Glutamatergic neuron (in vitro differentiated cells): ENCODE measurements around the gene C10orf62. TPM values are rescaled to one million over a fixed set of nuclear protein-coding genes. Genes with fewer than 3 reads are reported as not detected.

Experiments used
- DNase-seq: peaks from one replicate; pipeline ENCODE4 v3.0.0; 2022
- H3K27ac Mint-ChIP-seq: one replicate; pipeline ENCODE4 v1.8.0; 2020; ENCODE audit warnings: mild to moderate bottlenecking, mixed read lengths, inconsistent platforms; ENCODE audit not compliant: unreplicated experiment
- H3K27me3 Mint-ChIP-seq: one replicate; pipeline ENCODE4 v1.8.0; 2020; ENCODE audit warnings: mild to moderate bottlenecking, moderate library complexity, mixed read lengths, inconsistent platforms; ENCODE audit not compliant: unreplicated experiment
- H3K36me3 Mint-ChIP-seq: one replicate; pipeline ENCODE4 v1.8.0; 2020; ENCODE audit warnings: mild to moderate bottlenecking, mixed read lengths, inconsistent platforms; ENCODE audit not compliant: unreplicated experiment
- H3K4me1 Mint-ChIP-seq: one replicate; pipeline ENCODE4 v1.8.0; 2020; ENCODE audit warnings: mild to moderate bottlenecking, low read depth, mixed read lengths, inconsistent platforms; ENCODE audit not compliant: unreplicated experiment
- H3K4me3 Mint-ChIP-seq: one replicate; pipeline ENCODE4 v1.8.0; 2020; ENCODE audit warnings: mild to moderate bottlenecking, mixed read lengths, inconsistent platforms; ENCODE audit not compliant: unreplicated experiment
- H3K9me3 Mint-ChIP-seq: one replicate; pipeline ENCODE4 v1.8.0; 2020; ENCODE audit warnings: mild to moderate bottlenecking, moderate library complexity, mixed read lengths, inconsistent platforms; ENCODE audit not compliant: unreplicated experiment
- CTCF ChIP-seq: fragments of 200-600 bp; sonication (generic); IDR thresholded peaks from one replicate; pipeline ENCODE4 v1.5.0; 2021; ENCODE audit not compliant: partially characterized antibody, unreplicated experiment
- total RNA-seq: library from RNA; stranded (reverse); fragmentation: NEBNext Ultra II Directional; extraction: Animal tissue kit (Norgen Biotek cat#: 25700); gene quantifications from one replicate; pipeline ENCODE4 v1.2.1, GENCODE V29; 2021; ENCODE audit not compliant: unreplicated experiment

Gene C10orf62
- total RNA-seq, 1 donor from 2014 or later, result not detected

- DNase-seq, result no peak
- Mint-ChIP-seq H3K27ac (no peak overlapping the region), H3K36me3 (no peaks in the 10 kb centered on the region), H3K9me3 (no peaks in the 10 kb centered on the region), H3K27me3 (peaks cover 3% of the 10 kb centered on the region), H3K4me3 (no peak overlapping the region), H3K4me1 (no peaks in the 10 kb centered on the region)
- no peak for TF ChIP-seq CTCF
Measured at GRCh38 chr10:97584798-97585438, 4.6 kb upstream of the C10orf62 start.

- H3K36me3 Mint-ChIP-seq, result no peaks in the 10 kb centered on the region
- no peaks in the 10 kb centered on the region for H3K9me3 Mint-ChIP-seq
- H3K4me1 Mint-ChIP-seq, result no peaks in the 10 kb centered on the region
- H3K4me3 Mint-ChIP-seq, result no peak overlapping the region
- no peak overlapping the region for H3K27ac Mint-ChIP-seq
- TF ChIP-seq CTCF, result no peak
- peaks cover 1% of the 10 kb centered on the region for H3K27me3 Mint-ChIP-seq
- no peak for DNase-seq
Measured at GRCh38 chr10:97585439-97585811, 4.1 kb upstream of the C10orf62 start.

- H3K9me3 Mint-ChIP-seq, result no peaks in the 10 kb centered on the region
- no peak overlapping the region for H3K27ac Mint-ChIP-seq
- H3K36me3 Mint-ChIP-seq, result no peaks in the 10 kb centered on the region
- no peak for TF ChIP-seq CTCF
- no peaks in the 10 kb centered on the region for H3K4me1 Mint-ChIP-seq
- H3K27me3 Mint-ChIP-seq, result no peaks in the 10 kb centered on the region
- H3K4me3 Mint-ChIP-seq, result no peak overlapping the region
- no peak for DNase-seq
Measured at GRCh38 chr10:97587183-97587582, 2.3 kb upstream of the C10orf62 start.

GRCh38 chr10:97590082-97590747 lies 694 bp downstream of the C10orf62 start:
- no peaks in the 10 kb centered on the region for H3K4me1 Mint-ChIP-seq
- no peak for DNase-seq
- H3K27me3 Mint-ChIP-seq, result no peaks in the 10 kb centered on the region
- no peak for TF ChIP-seq CTCF
- no peaks in the 10 kb centered on the region for H3K9me3 Mint-ChIP-seq
- no peak overlapping the region for H3K27ac Mint-ChIP-seq
- H3K4me3 Mint-ChIP-seq, result no peak overlapping the region
- H3K36me3 Mint-ChIP-seq, result no peaks in the 10 kb centered on the region

GRCh38 chr10:97590748-97591495 lies 1.4 kb downstream of the C10orf62 start:
- no peaks in the 10 kb centered on the region for H3K36me3 Mint-ChIP-seq
- H3K27ac Mint-ChIP-seq, result no peak overlapping the region
- no peaks in the 10 kb centered on the region for H3K9me3 Mint-ChIP-seq
- H3K4me1 Mint-ChIP-seq, result no peaks in the 10 kb centered on the region
- H3K4me3 Mint-ChIP-seq, result no peak overlapping the region
- no peak for DNase-seq
- TF ChIP-seq CTCF, result no peak
- H3K27me3 Mint-ChIP-seq, result no peaks in the 10 kb centered on the region
